A549 (cell line): Measurements from ENCODE around the gene GNB1L. TPM values are rescaled to one million over a fixed set of nuclear protein-coding genes. Genes with fewer than 3 reads are reported as not detected.

ENCODE experiments used
- ATAC-seq, 2 experiments: fragments of 200-7000 bp in 1 of 2; fragments of >200 bp in 1 of 2; cut with Nextera tagmentation in 1 of 2; cut with Tn5 transposase in 1 of 2; 3 replicates each; pipeline versions ENCODE4 v1.8.0 to v1.9.1; 2018 to 2020; ENCODE audit warnings: mild to moderate bottlenecking in 1 of 2, moderate library complexity in 1 of 2
- CTCF ChIA-PET: fragments of 300-600 bp; sonication (Branson Sonifier 250); formaldehyde crosslinking; extraction: SDS; loops from one replicate; lab custom pipeline; 2021; ENCODE audit warnings: antibody characterized with exemption, inconsistent platforms; lab: Yijun Ruan, JAX
- POLR2A ChIA-PET: fragments of 350-600 bp; formaldehyde crosslinking; extraction: SDS; loops from one replicate; lab custom pipeline; 2021; ENCODE audit warnings: antibody characterized with exemption, inconsistent platforms; lab: Yijun Ruan, JAX
- DNase-seq, 2 experiments: peaks; one replicate each; pipeline versions ENCODE4 v3.0.0 to v3.0.0-alpha.2; 2011 to 2016; ENCODE audit warnings: low read depth in 1 of 2, low spot score in 1 of 2
- FAIRE-seq: peaks from 2 replicates; lab custom pipeline; 2011; peaks lifted over from hg19 to GRCh38; lab: Jason Lieb, UNC
- H3K27ac ChIP-seq, 2 experiments: fragments of >200 bp; sonication (Bioruptor Twin); formaldehyde crosslinking; 3 replicates each; pipeline ENCODE4 v1.5.1; 2016 to 2017
- H3K4me1 ChIP-seq: fragments of >200 bp; sonication (Bioruptor Twin); formaldehyde crosslinking; 3 replicates; pipeline ENCODE4 v1.6.1; 2016
- H3K4me2 ChIP-seq: fragments of >200 bp; sonication (Bioruptor Twin); formaldehyde crosslinking; 3 replicates; pipeline ENCODE4 v1.6.1; 2016
- H3K4me3 ChIP-seq: fragments of >200 bp; sonication (Bioruptor Twin); formaldehyde crosslinking; 3 replicates; pipeline ENCODE4 v1.5.1; 2016
- H3K9me3 ChIP-seq: fragments of >200 bp; sonication (Bioruptor Twin); formaldehyde crosslinking; 3 replicates; pipeline ENCODE4 v1.6.1; 2016
- BHLHE40 ChIP-seq: IDR thresholded peaks from 2 replicates; pipeline ENCODE4 v1.6.1; 2012; ENCODE audit warnings: low read depth, low read length, inconsistent platforms
- CBX2 ChIP-seq: fragments of 200-600 bp; sonication (generic); IDR thresholded peaks from 2 replicates; pipeline ENCODE4 v1.6.1; 2016; ENCODE audit warnings: low read depth, mild to moderate bottlenecking, borderline replicate concordance
- CHD2 ChIP-seq: fragments of 150-350 bp; IDR thresholded peaks from 2 replicates; pipeline ENCODE4 v1.6.1; 2014; ENCODE audit warnings: low read length; ENCODE audit not compliant: partially characterized antibody
- CHD4 ChIP-seq: fragments of 200-600 bp; sonication (generic); IDR thresholded peaks from 2 replicates; pipeline ENCODE4 v1.6.1; 2016; ENCODE audit warnings: antibody characterized with exemption, mild to moderate bottlenecking, borderline replicate concordance
- ESRRA ChIP-seq: fragments of 150-350 bp; IDR thresholded peaks from 2 replicates; pipeline ENCODE4 v1.6.1; 2014; ENCODE audit warnings: mild to moderate bottlenecking, low read length, borderline replicate concordance
- FOSB ChIP-seq: fragments of 250-450 bp; sonication (Bioruptor Pico); IDR thresholded peaks from 2 replicates; pipeline ENCODE4 v1.5.0; 2020; ENCODE audit warnings: mild to moderate bottlenecking, moderate library complexity
- FOSL2 ChIP-seq, 2 experiments: fragments of 450-650 bp in 1 of 2; fragments of >200 bp in 1 of 2; sonication (Bioruptor Twin) in 1 of 2; formaldehyde crosslinking; IDR thresholded peaks; 2 replicates each; pipeline versions ENCODE4 v1.5.0 to v1.6.1; 2016 to 2020; ENCODE audit warnings: mild to moderate bottlenecking in 1 of 2, moderate library complexity in 1 of 2
- FOXS1 ChIP-seq: fragments of 250-450 bp; sonication (Bioruptor Pico); IDR thresholded peaks from 2 replicates; pipeline ENCODE4 v1.5.0; 2020; ENCODE audit warnings: mild to moderate bottlenecking, moderate library complexity
- HOXA7 ChIP-seq: fragments of 250-450 bp; sonication (Bioruptor Pico); IDR thresholded peaks from 2 replicates; pipeline ENCODE4 v1.5.0; 2020; ENCODE audit warnings: mild to moderate bottlenecking, moderate library complexity
- JUNB ChIP-seq: fragments of >200 bp; sonication (Bioruptor Twin); formaldehyde crosslinking; IDR thresholded peaks from 2 replicates; pipeline ENCODE4 v1.6.1; 2016
- MAZ ChIP-seq: fragments of 150-350 bp; IDR thresholded peaks from 2 replicates; pipeline ENCODE4 v1.6.1; 2014; ENCODE audit warnings: antibody characterized with exemption, low read depth, low read length, borderline replicate concordance
- NFE2L2 ChIP-seq: fragments of 150-350 bp; conservative IDR thresholded peaks from 2 replicates; pipeline ENCODE4 v1.6.1; 2014; ENCODE audit warnings: low read length
- NPAS2 ChIP-seq: fragments of 250-450 bp; sonication (Bioruptor Pico); IDR thresholded peaks from 2 replicates; pipeline ENCODE4 v1.8.0; 2022; ENCODE audit warnings: mild to moderate bottlenecking, moderate library complexity, borderline replicate concordance
- PHF8 ChIP-seq: fragments of 200-600 bp; sonication (generic); IDR thresholded peaks from 2 replicates; pipeline ENCODE4 v1.6.1; 2016; ENCODE audit warnings: low read depth, mild to moderate bottlenecking, antibody characterized with exemption, moderate library complexity, borderline replicate concordance
- RCOR1 ChIP-seq: fragments of 150-350 bp; IDR thresholded peaks from 2 replicates; pipeline ENCODE4 v1.6.1; 2014; ENCODE audit warnings: antibody characterized with exemption, low read length, low read depth
- RNF2 ChIP-seq: fragments of 200-600 bp; sonication (generic); IDR thresholded peaks from 2 replicates; pipeline ENCODE4 v1.6.1; 2016; ENCODE audit warnings: low read depth, mild to moderate bottlenecking, antibody characterized with exemption, moderate library complexity, borderline replicate concordance
- TFCP2L1 ChIP-seq: fragments of 250-450 bp; sonication (Bioruptor Pico); IDR thresholded peaks from 2 replicates; pipeline ENCODE4 v1.5.0; 2021; ENCODE audit warnings: mild to moderate bottlenecking
- TP53 ChIP-seq: fragments of 250-450 bp; sonication (Bioruptor Pico); IDR thresholded peaks from 2 replicates; pipeline ENCODE4 v1.5.0; 2021; ENCODE audit warnings: mild to moderate bottlenecking, moderate library complexity
- ZFP36 ChIP-seq: fragments of 450-650 bp; IDR thresholded peaks from 2 replicates; pipeline ENCODE4 v1.6.1; 2014; ENCODE audit warnings: borderline replicate concordance; ENCODE audit not compliant: partially characterized antibody
- ZSCAN20 ChIP-seq: fragments of 250-450 bp; sonication (Bioruptor Pico); IDR thresholded peaks from 2 replicates; pipeline ENCODE4 v1.8.0; 2022; ENCODE audit warnings: mild to moderate bottlenecking, moderate library complexity
- WGBS: methylation state at CpG from one replicate; pipeline ENCODE4 v1.1.6; 2017; ENCODE audit errors: missing lambda C conversion rate; 5-methylcytosine and 5-hydroxymethylcytosine counted together
- polyA plus RNA-seq, 4 experiments: library from polyadenylated mRNA; depleted of rRNA in 3 of 4; stranded (reverse); fragments of >200 nt; fragmentation: RNase III in 1 of 4; extraction: RNeasy Plus Mini Kit Qiagen cat#74134 plus additional on column Dnase treatment in 1 of 4; gene quantifications; 2 replicates in 3 of 4; 3 replicates in 1 of 4; pipeline ENCODE4 v1.2.3, GENCODE V29; 2011 to 2017
- TF ChIP-seq, protein P1 (sequence below): fragments of 450-650 bp; IDR thresholded peaks from 2 replicates; pipeline ENCODE4 v1.6.1; 2014; ENCODE audit warnings: antibody characterized with exemption
- TF ChIP-seq, protein P2 (sequence below): fragments of 200-600 bp; sonication (generic); IDR thresholded peaks from 2 replicates; pipeline ENCODE4 v1.6.1; 2016; ENCODE audit warnings: antibody characterized with exemption, mild to moderate bottlenecking, moderate library complexity

The GNB1L gene
- polyA plus RNA-seq, 2 of the 4 experiments (the other 2 are of a cell fraction): 1.8 to 10.3 TPM

DNA sequence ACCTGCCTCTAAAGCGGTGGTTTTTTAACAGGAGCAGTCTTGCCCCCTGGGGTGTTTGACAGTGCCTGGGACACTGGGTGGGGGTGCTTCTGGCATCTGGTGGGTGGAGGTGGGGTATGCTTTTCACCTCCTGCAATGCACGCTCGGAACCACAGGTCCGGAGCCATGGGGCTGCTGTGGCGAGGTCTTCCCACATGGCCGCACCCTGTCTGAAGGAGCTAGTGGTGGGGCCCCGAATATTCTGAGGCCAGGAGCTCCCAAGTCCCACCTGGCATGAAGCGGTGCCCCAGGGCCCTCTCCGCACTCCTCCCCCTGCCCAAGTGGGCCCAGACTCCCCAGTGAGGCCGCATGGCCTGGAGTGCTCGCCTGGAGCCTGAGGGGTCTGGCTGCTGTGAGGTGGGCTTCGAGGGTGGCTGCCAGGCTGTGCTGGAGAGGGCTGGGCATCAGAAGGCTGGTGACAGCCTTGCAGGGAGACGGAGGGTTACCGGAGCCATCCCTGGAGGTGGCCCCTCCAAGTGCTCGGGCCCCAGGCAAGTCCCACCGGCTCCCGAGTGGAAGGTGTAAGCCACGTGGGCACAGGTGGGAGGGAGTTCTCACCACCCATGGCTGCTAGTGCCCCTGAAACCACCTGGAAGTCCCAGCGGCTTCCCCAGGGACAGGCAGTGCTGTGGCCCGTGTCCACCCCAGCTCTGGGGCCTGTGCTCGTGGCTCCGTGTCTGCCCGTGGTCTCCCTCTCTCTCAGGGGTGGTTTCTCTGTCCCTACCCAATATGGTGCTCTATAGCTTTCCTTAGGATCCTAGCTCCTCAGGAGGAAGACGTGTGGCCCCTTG is 79.0 kb downstream of the GNB1L start:
- H3K4me1 ChIP-seq: no peaks in the 10 kb centered on the region
- H3K4me3 ChIP-seq: no peak overlapping the region
- no peak overlapping the region for H3K27ac ChIP-seq
- WGBS: 91% methylated on average over 15 of the region's 24 CpGs
- no peaks in the 10 kb centered on the region for H3K9me3 ChIP-seq
- FAIRE-seq (no peak), ATAC-seq (no peak), DNase-seq (no peak)
- ChIA-PET CTCF (interaction anchor here (1.3 kb wide), 1 partner anchor 20 kb away, joined by 4 read pairs; no protein-coding TSS in a partner anchor), POLR2A (no interaction called here)
- no peak for TF ChIP-seq ESRRA
- no peak for TF ChIP-seq FOSL2 (IDR thresholded peaks at IDR 0.05)
- TF ChIP-seq FOSL2 (CRISPR knock-in tag; IDR thresholded peaks at IDR 0.05): no peak
- TF ChIP-seq ZSCAN20 (CRISPR knock-in tag): no peak
- no peak overlapping the region for H3K4me2 ChIP-seq

- H3K27ac ChIP-seq: no peak overlapping the region
- WGBS: 74% methylated on average over 8 of the region's 8 CpGs
- no peak overlapping the region for H3K4me3 ChIP-seq
- DNase-seq: no peak
- TF ChIP-seq RCOR1 (no peak), FOSB (CRISPR knock-in tag) (no peak), NFE2L2 (no peak), PHF8 (no peak), BHLHE40 (no peak), TP53 (CRISPR knock-in tag) (no peak), NPAS2 (CRISPR knock-in tag) (no peak), MAZ (no peak), JUNB (no peak), HOXA7 (CRISPR knock-in tag) (no peak)
- H3K4me2 ChIP-seq: no peak overlapping the region
- no peaks in the 10 kb centered on the region for H3K9me3 ChIP-seq
- ChIA-PET CTCF (interaction anchor here (2.4 kb wide), 1 partner anchor 136 kb away, joined by 8 read pairs; no protein-coding TSS in a partner anchor), POLR2A (no interaction called here)
- ATAC-seq: no peak
- FAIRE-seq: no peak
- H3K4me1 ChIP-seq: no peaks in the 10 kb centered on the region
These were observed 80.0 kb downstream of the GNB1L start for GRCh38 chr22:19774628-19775027.

GRCh38 chr22:19773470-19774040 is 81.1 kb downstream of the GNB1L start:
- H3K9me3 ChIP-seq: no peaks in the 10 kb centered on the region
- POLR2A ChIA-PET: no interaction called here
- FAIRE-seq: no peak

More at GRCh38 chr22:19773470-19774040, 81.1 kb downstream of the GNB1L start:
- DNase-seq: no peak
- no peak for ATAC-seq
- no peaks in the 10 kb centered on the region for H3K4me1 ChIP-seq
- 75% methylated on average over 6 of the region's 9 CpGs for WGBS
- CTCF ChIA-PET: interaction anchor here (0.6 to 2.4 kb wide), 4 partner anchors 9 to 137 kb away, joined by 3 to 8 read pairs (median 4); no protein-coding TSS in a partner anchor
- no peak overlapping the region for H3K4me3 ChIP-seq
- TF ChIP-seq CBX2 (no peak), ZFP36 (no peak), FOXS1 (CRISPR knock-in tag) (no peak), TFCP2L1 (no peak), CHD4 (no peak), PHF8 (no peak), CHD2 (no peak), RNF2 (no peak)
- TF ChIP-seq, protein P1, sequence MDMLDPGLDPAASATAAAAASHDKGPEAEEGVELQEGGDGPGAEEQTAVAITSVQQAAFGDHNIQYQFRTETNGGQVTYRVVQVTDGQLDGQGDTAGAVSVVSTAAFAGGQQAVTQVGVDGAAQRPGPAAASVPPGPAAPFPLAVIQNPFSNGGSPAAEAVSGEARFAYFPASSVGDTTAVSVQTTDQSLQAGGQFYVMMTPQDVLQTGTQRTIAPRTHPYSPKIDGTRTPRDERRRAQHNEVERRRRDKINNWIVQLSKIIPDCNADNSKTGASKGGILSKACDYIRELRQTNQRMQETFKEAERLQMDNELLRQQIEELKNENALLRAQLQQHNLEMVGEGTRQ: no peak
- TF ChIP-seq, protein P2, sequence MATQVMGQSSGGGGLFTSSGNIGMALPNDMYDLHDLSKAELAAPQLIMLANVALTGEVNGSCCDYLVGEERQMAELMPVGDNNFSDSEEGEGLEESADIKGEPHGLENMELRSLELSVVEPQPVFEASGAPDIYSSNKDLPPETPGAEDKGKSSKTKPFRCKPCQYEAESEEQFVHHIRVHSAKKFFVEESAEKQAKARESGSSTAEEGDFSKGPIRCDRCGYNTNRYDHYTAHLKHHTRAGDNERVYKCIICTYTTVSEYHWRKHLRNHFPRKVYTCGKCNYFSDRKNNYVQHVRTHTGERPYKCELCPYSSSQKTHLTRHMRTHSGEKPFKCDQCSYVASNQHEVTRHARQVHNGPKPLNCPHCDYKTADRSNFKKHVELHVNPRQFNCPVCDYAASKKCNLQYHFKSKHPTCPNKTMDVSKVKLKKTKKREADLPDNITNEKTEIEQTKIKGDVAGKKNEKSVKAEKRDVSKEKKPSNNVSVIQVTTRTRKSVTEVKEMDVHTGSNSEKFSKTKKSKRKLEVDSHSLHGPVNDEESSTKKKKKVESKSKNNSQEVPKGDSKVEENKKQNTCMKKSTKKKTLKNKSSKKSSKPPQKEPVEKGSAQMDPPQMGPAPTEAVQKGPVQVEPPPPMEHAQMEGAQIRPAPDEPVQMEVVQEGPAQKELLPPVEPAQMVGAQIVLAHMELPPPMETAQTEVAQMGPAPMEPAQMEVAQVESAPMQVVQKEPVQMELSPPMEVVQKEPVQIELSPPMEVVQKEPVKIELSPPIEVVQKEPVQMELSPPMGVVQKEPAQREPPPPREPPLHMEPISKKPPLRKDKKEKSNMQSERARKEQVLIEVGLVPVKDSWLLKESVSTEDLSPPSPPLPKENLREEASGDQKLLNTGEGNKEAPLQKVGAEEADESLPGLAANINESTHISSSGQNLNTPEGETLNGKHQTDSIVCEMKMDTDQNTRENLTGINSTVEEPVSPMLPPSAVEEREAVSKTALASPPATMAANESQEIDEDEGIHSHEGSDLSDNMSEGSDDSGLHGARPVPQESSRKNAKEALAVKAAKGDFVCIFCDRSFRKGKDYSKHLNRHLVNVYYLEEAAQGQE: no peak
- H3K4me2 ChIP-seq: no peak overlapping the region
- H3K27ac ChIP-seq: no peak overlapping the region
